GM10266 (cell line): Measurements from ENCODE around the gene WWC1.

Source experiments
- DNase-seq: peaks from one replicate; pipeline ENCODE4 v3.0.0; 2012; ENCODE audit errors: extremely low spot score
- TF ChIP-seq, protein P1 (sequence below): IDR thresholded peaks from 2 replicates; pipeline ENCODE4 v1.5.1; 2012; ENCODE audit warnings: mild to moderate bottlenecking, low read depth; ENCODE audit not compliant: control insufficient read depth, insufficient read depth; ENCODE audit errors: missing control alignments

WWC1 gene

DNA sequence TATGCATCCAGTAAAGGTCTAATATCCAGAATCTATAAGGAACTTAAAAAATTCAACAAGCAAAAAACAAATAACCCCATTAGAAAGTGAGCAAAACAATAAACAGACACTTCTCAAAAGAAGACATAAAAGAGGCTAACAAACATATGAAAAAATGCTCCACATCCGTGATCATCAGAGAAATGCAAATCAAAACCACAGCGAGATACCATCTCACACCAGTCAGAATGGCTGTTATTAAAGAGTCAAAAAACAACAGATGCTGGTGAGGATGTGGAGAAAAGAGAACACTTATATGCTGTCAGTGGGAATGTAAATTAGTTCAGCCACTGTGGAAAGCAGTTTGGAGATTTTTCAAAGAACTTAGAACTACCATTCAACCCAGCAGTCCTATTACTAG is 86.1 kb downstream of the WWC1 start:
- no peak for DNase-seq
- TF ChIP-seq, protein P1, sequence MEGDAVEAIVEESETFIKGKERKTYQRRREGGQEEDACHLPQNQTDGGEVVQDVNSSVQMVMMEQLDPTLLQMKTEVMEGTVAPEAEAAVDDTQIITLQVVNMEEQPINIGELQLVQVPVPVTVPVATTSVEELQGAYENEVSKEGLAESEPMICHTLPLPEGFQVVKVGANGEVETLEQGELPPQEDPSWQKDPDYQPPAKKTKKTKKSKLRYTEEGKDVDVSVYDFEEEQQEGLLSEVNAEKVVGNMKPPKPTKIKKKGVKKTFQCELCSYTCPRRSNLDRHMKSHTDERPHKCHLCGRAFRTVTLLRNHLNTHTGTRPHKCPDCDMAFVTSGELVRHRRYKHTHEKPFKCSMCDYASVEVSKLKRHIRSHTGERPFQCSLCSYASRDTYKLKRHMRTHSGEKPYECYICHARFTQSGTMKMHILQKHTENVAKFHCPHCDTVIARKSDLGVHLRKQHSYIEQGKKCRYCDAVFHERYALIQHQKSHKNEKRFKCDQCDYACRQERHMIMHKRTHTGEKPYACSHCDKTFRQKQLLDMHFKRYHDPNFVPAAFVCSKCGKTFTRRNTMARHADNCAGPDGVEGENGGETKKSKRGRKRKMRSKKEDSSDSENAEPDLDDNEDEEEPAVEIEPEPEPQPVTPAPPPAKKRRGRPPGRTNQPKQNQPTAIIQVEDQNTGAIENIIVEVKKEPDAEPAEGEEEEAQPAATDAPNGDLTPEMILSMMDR = no peak

DNA sequence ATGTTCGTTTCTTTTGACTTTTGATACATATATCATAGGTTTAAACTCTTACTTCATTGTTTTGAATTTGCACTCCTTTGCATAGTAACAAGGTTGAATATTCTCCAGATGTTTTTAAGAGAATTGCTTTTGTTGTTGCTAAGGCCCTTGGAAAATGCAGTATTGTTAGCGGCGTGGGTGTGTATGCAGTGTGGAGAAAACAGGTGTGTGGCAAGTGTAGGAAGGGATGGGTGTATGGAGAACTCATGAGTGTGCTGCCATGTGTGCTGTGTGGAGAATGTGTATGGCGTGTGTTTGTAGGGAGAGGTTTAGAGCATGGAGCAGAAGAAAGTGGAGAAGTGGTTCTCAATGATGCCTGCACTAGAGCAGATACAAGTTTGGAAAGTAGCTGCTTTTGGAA is 87.3 kb downstream of the WWC1 start:
- TF ChIP-seq, protein P1 = no peak
- DNase-seq = no peak

DNA sequence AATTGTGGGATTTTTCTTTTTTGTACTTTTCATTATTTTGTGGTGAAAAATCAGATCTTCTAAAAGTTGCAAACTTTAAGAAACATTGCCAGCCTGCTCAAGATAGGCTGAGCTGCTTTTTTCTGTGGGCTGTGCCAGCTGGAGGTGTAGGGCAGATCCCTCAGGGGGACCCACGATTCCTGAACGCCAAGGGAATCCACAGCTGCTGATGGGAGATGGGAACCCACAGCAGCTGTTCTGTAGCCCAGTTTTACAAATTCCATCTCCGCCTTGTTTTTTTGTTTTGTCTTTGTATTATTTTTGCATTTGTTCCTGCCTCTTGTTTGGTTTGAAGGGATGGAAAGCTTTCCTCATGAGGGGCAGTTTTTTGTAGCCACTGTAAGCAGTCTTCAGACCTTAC is 91.0 kb downstream of the WWC1 start:
- no peak for DNase-seq
- TF ChIP-seq, protein P1 = no peak

DNA sequence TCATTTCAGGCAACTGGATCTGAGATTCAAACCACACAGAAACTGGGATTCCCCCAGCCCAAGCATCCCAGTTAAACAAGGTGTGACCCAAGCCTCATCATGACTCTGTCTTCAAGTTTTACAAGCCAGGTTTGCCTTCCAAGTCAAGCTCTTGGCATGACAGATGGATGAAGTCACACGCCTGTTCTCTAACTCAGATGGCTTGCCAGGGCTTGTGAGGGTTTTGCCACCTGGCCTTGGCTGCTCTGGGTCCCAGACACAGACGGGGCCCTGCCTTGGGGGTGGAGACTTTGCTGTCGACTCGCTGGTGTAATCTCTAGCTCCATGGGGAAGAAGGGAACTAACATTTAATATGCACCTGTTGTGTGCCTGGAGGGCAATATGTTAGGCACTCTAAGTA is 99.0 kb downstream of the WWC1 start:
- TF ChIP-seq, protein P1 = no peak
- no peak for DNase-seq

DNA sequence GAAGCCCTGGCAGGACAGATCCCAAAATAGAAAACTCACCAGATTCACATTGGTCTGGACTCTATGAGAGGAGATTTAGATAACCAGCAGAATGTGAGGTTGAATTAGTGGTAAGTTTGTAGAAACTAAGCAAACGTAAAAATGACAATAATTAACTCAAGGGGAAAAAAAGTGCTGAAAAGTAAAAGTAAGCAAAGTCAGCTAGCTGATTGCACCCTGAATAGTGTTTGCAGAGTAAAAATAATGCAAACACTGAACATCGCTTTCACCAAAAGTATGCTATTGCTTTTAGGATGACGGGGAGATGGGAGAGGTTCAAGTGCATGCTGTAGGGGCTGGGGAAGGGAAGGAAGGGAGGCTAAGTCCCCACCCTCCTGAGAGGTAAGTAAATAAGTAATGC is 102.3 kb downstream of the WWC1 start:
- TF ChIP-seq, protein P1 = no peak
- DNase-seq = no peak

DNA sequence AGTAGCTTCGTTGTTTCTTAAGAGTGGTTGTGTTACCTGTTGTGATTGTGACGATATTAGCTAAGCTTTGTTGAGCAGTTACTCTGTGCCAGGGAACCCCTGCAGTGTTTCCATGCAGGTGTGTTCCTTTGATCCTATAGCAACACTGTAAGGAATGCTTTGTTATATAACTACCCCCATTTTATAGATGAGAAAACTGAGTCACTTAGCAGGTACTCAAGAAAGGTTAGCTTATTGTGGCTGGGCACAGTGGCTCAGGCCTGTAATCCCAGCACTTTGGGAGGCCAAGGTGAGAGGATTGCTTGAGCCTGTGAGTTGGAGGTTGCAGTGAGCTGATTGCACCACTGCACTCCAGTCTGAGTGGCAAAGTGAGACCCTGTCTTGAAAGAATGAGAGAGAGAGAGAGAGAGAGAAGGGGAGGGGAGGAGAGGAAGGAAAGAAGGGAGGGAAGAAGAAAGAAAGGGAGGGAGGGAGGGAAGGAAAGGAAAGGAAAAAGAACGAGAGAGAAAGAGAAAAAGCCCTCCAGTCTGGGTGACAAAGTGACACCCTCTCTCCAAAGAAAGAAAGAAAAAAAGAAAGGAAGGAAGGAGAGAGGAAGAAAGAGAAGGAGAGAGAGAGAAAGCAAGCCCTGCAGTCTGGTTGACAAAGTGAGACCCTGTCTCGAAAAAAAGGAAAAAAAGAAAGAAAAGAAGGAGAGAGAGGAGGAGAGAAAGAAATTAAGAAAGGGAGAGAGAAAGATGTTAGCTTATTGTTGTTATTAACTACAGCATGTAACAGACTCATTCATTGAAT is 109.2 kb downstream of the WWC1 start:
- TF ChIP-seq, protein P1 = no peak
- DNase-seq = no peak

DNA sequence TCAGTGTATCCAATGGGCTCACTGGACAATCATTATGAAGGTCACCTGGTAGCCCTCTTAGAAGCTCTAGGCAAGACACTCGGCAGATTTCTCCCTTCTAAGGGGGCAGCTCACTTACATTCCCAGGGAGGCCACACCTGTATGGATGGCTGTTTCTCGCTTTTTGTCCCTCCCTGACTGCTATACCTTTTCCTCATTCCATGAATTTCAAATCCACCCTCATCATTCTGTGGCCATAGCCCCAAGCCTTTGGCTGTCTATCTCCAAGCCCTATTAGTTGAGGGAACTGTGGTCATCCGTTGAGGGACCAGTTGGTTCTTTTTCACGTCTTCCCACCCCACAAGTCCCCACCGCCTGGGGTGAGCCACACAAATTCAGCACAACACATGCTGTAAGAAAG is 109.8 kb downstream of the WWC1 start:
- no peak for DNase-seq
- TF ChIP-seq, protein P1 = no peak
